Right lobe of liver (tissue), 6 donors: ENCODE data around the gene UQCRC2. TPM values are rescaled to one million over a fixed set of nuclear protein-coding genes. Genes with fewer than 3 reads are reported as not detected.

Source experiments
- ATAC-seq, 4 donors: fragments of 200-7000 bp; cut with Tn5 transposase; one replicate each; pipeline ENCODE4 v1.9.1; 2020; ENCODE audit warnings: mild to moderate bottlenecking in 4 of 4, moderate library complexity in 4 of 4
- DNase-seq, 3 donors: peaks; one replicate each; pipeline ENCODE4 v3.0.0-alpha.2; 2020
- H3K27ac ChIP-seq, 3 donors: fragments of 200-600 bp; one replicate each; pipeline ENCODE4 v1.8.0; 2022
- H3K27me3 ChIP-seq, 2 donors: fragments of 200-600 bp; one replicate each; pipeline ENCODE4 v1.8.0; 2022
- H3K36me3 ChIP-seq, 4 donors: fragments of 200-600 bp; sonication (generic) in 1 of 4; one replicate each; pipeline versions ENCODE4 v1.5.1 to v1.8.0; 2017 to 2022; ENCODE audit warnings: control low read depth in 1 of 4
- H3K4me1 ChIP-seq, 4 donors: fragments of 200-600 bp; sonication (generic) in 1 of 4; one replicate each; pipeline versions ENCODE4 v1.5.1 to v1.8.0; 2017 to 2022; ENCODE audit warnings: control low read depth in 1 of 4
- H3K4me3 ChIP-seq, 3 donors: fragments of 200-600 bp; one replicate each; pipeline ENCODE4 v1.8.0; 2022
- H3K9me3 ChIP-seq, 4 donors: fragments of 200-600 bp; sonication (generic) in 1 of 4; one replicate each; pipeline versions ENCODE4 v1.5.1 to v1.8.0; 2017 to 2022; ENCODE audit warnings: control low read depth in 1 of 4
- POLR2A ChIP-seq: fragments of 450-650 bp; IDR thresholded peaks from one replicate; pipeline ENCODE4 v1.6.1; 2017; ENCODE audit warnings: antibody characterized with exemption, mild to moderate bottlenecking
- WGBS: methylation state at CpG from one replicate; pipeline ENCODE4 v1.1.6; 2018; ENCODE audit warnings: low coverage, low lambda C conversion rate; ENCODE audit not compliant: insufficient coverage; ENCODE audit errors: missing lambda C conversion rate; 5-methylcytosine and 5-hydroxymethylcytosine counted together
- intact Hi-C, 2 donors: fragments of 100-400 bp; cut with DNase I; formaldehyde crosslinking; loops; one replicate each; pipeline versions ENCODE4 v1.11.2 to v1.14.1; 2022
- total RNA-seq, 6 experiments: library from RNA; depleted of rRNA in 2 of 6; stranded (reverse); fragments of >200 nt in 2 of 6; fragmentation: NEBNext Ultra II Directional in 3 of 6; extraction: Animal tissue kit (Norgen Biotek cat#: 25700) in 3 of 6; gene quantifications; one replicate each; pipeline versions ENCODE4 v1.1.0 to v1.2.4, GENCODE V29; 2016 to 2023
- TF ChIP-seq, protein P1 (sequence below), 4 donors: fragments of 200-600 bp in 3 of 4; fragments of 450-650 bp in 1 of 4; IDR thresholded peaks; one replicate each; pipeline versions ENCODE4 v1.5.1 to v1.8.0; 2016 to 2022; ENCODE audit warnings: antibody characterized with exemption in 4 of 4, mild to moderate bottlenecking in 2 of 4
- donor health status: DM: no; HTN: yes; CAD: no.
- donor health status: DM: no; HTN: no; CAD: no.
- donor health status: DM: no; HTN: no; CAD: no.
- donor health status: DM: no; HTN: yes; CAD: no.
- donor health status: DM: no; HTN: yes; CAD: no.

The UQCRC2 gene
- total RNA-seq, 6 experiments from 2014 or later, result 128 to 214 (median 169) TPM

DNA sequence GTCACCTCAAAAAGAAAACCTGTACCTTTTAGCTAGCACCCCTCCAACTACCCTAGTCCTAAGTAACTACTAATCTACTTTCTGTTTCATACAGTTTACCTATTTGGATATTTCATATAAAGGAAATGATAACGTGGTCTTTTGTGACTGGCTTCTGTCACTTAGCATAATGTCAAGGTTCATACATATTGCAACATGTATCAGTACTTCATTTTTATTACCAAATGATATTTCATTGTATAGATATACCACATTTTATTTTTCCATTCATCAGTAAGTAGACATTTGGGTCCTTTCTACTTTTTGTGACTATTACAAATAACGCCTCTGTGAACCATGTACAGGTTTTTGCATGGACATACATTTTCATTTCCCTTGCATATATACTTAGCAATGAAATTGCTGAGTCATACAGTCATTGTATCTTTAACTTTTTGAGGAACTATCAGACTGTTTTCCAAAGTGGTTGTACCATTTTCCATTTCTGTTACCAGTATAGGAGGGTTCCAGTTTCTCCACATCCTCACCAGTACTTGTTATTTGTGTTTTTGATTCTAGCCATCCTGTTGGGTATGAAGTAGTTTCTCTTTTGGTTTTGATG, 78.4 kb downstream of the UQCRC2 start:
- Histone ChIP-seq H3K36me3 (no peaks in the 10 kb centered on the region), H3K27me3 (no peaks in the 10 kb centered on the region), H3K4me1 (peaks cover 0 to 25% (median 3%) of the 10 kb centered on the region in 4 donors), H3K4me3 (no peak overlapping the region), H3K9me3 (no peaks in the 10 kb centered on the region), H3K27ac (no peak overlapping the region)
- ATAC-seq (no peak), DNase-seq (no peak)
- no peak for TF ChIP-seq POLR2A
- TF ChIP-seq, protein P1, sequence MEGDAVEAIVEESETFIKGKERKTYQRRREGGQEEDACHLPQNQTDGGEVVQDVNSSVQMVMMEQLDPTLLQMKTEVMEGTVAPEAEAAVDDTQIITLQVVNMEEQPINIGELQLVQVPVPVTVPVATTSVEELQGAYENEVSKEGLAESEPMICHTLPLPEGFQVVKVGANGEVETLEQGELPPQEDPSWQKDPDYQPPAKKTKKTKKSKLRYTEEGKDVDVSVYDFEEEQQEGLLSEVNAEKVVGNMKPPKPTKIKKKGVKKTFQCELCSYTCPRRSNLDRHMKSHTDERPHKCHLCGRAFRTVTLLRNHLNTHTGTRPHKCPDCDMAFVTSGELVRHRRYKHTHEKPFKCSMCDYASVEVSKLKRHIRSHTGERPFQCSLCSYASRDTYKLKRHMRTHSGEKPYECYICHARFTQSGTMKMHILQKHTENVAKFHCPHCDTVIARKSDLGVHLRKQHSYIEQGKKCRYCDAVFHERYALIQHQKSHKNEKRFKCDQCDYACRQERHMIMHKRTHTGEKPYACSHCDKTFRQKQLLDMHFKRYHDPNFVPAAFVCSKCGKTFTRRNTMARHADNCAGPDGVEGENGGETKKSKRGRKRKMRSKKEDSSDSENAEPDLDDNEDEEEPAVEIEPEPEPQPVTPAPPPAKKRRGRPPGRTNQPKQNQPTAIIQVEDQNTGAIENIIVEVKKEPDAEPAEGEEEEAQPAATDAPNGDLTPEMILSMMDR (IDR thresholded peaks at IDR 0.05), result no peak
- 90% methylated on average over 2 of the region's 2 CpGs for WGBS
- intact Hi-C loops, result no loop called here

Other genes starting within 250 kb of the UQCRC2 start
- gene NPIPB4, start 95.6 kb upstream of the UQCRC2 start, total RNA-seq, result 10 to 100 TPM; 13.4 to 79.3 (median 42.6) TPM
- gene PDZD9, start 47.8 kb downstream of the UQCRC2 start, total RNA-seq, result not detected
- 10 to 100 TPM in 2 of 6 experiments, 1 to 10 TPM in 4; 6.7 to 13.4 (median 7.5) TPM for gene MOSMO, start 54.8 kb downstream of the UQCRC2 start, total RNA-seq
- gene VWA3A, start 139.2 kb downstream of the UQCRC2 start, total RNA-seq, result under 1 TPM in 1 of 6 experiments, not detected in 5; 0.15 TPM
- gene SDR42E2, start 209.1 kb downstream of the UQCRC2 start, total RNA-seq, result not detected